ENCODE results near the gene SLC39A11.

The SLC39A11 gene

GRCh38 chr17:72930031-72930430 is 162.5 kb downstream of the SLC39A11 start:
- TF ChIP-seq, protein P1, sequence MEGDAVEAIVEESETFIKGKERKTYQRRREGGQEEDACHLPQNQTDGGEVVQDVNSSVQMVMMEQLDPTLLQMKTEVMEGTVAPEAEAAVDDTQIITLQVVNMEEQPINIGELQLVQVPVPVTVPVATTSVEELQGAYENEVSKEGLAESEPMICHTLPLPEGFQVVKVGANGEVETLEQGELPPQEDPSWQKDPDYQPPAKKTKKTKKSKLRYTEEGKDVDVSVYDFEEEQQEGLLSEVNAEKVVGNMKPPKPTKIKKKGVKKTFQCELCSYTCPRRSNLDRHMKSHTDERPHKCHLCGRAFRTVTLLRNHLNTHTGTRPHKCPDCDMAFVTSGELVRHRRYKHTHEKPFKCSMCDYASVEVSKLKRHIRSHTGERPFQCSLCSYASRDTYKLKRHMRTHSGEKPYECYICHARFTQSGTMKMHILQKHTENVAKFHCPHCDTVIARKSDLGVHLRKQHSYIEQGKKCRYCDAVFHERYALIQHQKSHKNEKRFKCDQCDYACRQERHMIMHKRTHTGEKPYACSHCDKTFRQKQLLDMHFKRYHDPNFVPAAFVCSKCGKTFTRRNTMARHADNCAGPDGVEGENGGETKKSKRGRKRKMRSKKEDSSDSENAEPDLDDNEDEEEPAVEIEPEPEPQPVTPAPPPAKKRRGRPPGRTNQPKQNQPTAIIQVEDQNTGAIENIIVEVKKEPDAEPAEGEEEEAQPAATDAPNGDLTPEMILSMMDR (IDR thresholded peaks at IDR 0.05; ENCODE audit: low read depth, low read length, missing control alignments): no peak
- no peak for DNase-seq (ENCODE audit: extremely low read depth, low read depth)
- no peak overlapping the region for H3K4me3 ChIP-seq (replicated peaks; ENCODE audit: low read depth, low read length)

- TF ChIP-seq, protein P1 (IDR thresholded peaks at IDR 0.05; ENCODE audit: low read depth, low read length, missing control alignments): no peak
- no peak overlapping the region for H3K4me3 ChIP-seq (replicated peaks; ENCODE audit: low read depth, low read length)
- no peak for DNase-seq (ENCODE audit: extremely low read depth, low read depth)
These were observed 163.9 kb downstream of the SLC39A11 start for GRCh38 chr17:72928454-72929136.

- no peak for DNase-seq (ENCODE audit: extremely low read depth, low read depth)
- H3K4me3 ChIP-seq (replicated peaks; ENCODE audit: low read depth, low read length): no peak overlapping the region
- TF ChIP-seq, protein P1 (IDR thresholded peaks at IDR 0.05; ENCODE audit: low read depth, low read length, missing control alignments): no peak
These were observed 164.7 kb downstream of the SLC39A11 start for GRCh38 chr17:72927760-72928159.

DNA sequence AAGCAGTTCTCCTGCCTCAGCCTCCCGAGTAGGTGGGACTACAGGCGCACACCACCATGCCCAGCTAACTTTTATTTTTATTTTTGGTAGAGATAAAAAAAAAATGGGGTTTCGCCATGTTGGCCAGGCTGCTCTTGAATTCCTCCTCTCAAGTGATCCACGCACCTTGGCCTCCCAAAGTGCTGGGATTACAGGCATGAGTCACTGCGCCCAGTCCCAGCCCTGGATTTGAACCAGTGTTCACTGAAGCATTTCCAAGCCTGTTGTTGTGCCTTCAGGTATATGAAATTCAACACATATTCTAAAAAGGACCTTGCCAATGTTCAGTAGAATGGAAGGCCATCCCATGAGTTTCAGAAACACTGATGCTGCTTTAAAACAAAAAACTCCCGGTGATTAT is 165.3 kb downstream of the SLC39A11 start:
- DNase-seq (ENCODE audit: extremely low read depth, low read depth): no peak
- TF ChIP-seq, protein P1 (IDR thresholded peaks at IDR 0.05; ENCODE audit: low read depth, low read length, missing control alignments): no peak
- no peak overlapping the region for H3K4me3 ChIP-seq (replicated peaks; ENCODE audit: low read depth, low read length)

- TF ChIP-seq, protein P1 (IDR thresholded peaks at IDR 0.05; ENCODE audit: low read depth, low read length, missing control alignments): no peak
- no peak for DNase-seq (ENCODE audit: extremely low read depth, low read depth)
- H3K4me3 ChIP-seq (replicated peaks; ENCODE audit: low read depth, low read length): no peak overlapping the region
These were observed 166.3 kb downstream of the SLC39A11 start for GRCh38 chr17:72926171-72926570.

DNA sequence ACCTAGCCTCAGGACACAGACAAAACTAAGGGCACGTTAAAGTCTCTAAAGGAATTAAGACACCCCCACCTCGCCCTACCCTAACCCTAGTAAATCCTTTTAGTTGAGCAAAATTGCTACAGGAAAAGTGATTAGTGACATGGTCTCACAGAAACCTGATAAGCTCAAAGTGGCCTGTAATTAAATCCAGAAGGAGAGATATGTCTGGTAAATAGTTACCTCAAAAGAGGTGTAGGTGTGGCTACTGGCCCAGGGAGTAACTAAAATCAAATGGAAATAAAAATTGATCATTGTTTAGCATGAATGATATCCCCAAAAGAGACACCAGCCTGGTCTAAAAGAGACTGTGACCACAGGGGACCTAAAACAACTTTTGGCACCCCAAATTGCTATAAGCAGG is 168.3 kb downstream of the SLC39A11 start:
- no peak for DNase-seq (ENCODE audit: extremely low read depth, low read depth)
- TF ChIP-seq, protein P1 (IDR thresholded peaks at IDR 0.05; ENCODE audit: low read depth, low read length, missing control alignments): no peak
- H3K4me3 ChIP-seq (replicated peaks; ENCODE audit: low read depth, low read length): no peak overlapping the region

- TF ChIP-seq, protein P1 (IDR thresholded peaks at IDR 0.05; ENCODE audit: low read depth, low read length, missing control alignments): no peak
- H3K4me3 ChIP-seq (replicated peaks; ENCODE audit: low read depth, low read length): no peak overlapping the region
- no peak for DNase-seq (ENCODE audit: extremely low read depth, low read depth)
These were observed 170.3 kb downstream of the SLC39A11 start for GRCh38 chr17:72922219-72922618.
